Uterus (tissue), 2 donors: ENCODE measurements around the gene LHPP.

Experiments
- CTCF ChIP-seq, 4 experiments: fragments of 200-600 bp in 2 of 4; fragments of 450-650 bp in 2 of 4; sonication (generic) in 2 of 4; IDR thresholded peaks; one replicate each; pipeline ENCODE4 v1.5.1; 2016 to 2019; ENCODE audit warnings: antibody characterized with exemption in 4 of 4, mild to moderate bottlenecking in 2 of 4, moderate library complexity in 1 of 4
- POLR2A ChIP-seq, 2 donors: fragments of 450-650 bp; IDR thresholded peaks; one replicate each; pipeline ENCODE4 v1.6.1; 2016; ENCODE audit warnings: antibody characterized with exemption in 2 of 2, mild to moderate bottlenecking in 1 of 2, moderate library complexity in 1 of 2

GRCh38 chr10:124472071-124472470 lies 10.4 kb downstream of the LHPP start:
- TF ChIP-seq CTCF (IDR thresholded peaks at IDR 0.05) (no peak), POLR2A (IDR thresholded peaks at IDR 0.05) (no peak)
